ENCODE measurements around the gene DCC. TPM values are rescaled to one million over a fixed set of nuclear protein-coding genes. Genes with fewer than 3 reads are reported as not detected.

DCC gene
- total and polyA plus RNA-seq, 2 donors (not counting 1 experiment from before 2014, with no cell fraction given) = not detected

- H3K36me3 ChIP-seq (replicated peaks in 1 of 2; ENCODE audit: control extremely low read depth in 1 of 2, control insufficient read depth in 1 of 2, extremely low read depth in 1 of 2, insufficient read depth in 2 of 2, low read length in 1 of 2) = no peaks in the 10 kb centered on the region
- H3K4me1 ChIP-seq (ENCODE audit: control insufficient read depth in 2 of 2, insufficient read depth in 2 of 2, low read length in 2 of 2) = no peaks in the 10 kb centered on the region
- Mint-ChIP-seq H3K4me1 (no peaks in the 10 kb centered on the region), H3K27me3 (peaks cover 19% of the 10 kb centered on the region), H3K4me3 (no peak overlapping the region), H3K9me3 (ENCODE audit: insufficient read depth) (no peaks in the 10 kb centered on the region), H3K27ac (no peak overlapping the region)
- peaks cover 0 to 4% (median 0%) of the 10 kb centered on the region in 4 experiments for H3K27me3 ChIP-seq (replicated peaks in 1 of 4; ENCODE audit: control extremely low read depth in 1 of 4, control insufficient read depth in 3 of 4, insufficient read depth in 4 of 4, low read length in 3 of 4)
- no peak overlapping the region for H3K27ac ChIP-seq (ENCODE audit: low read length in 2 of 2)
- no peak overlapping the region for H3K4me3 ChIP-seq (ENCODE audit: control extremely low read depth in 1 of 5, extremely low read depth in 1 of 5, insufficient read depth in 1 of 5, low read depth in 2 of 5, low read length in 4 of 5)
- WGBS (ENCODE audit: insufficient coverage) = 79% methylated on average over 2 of the region's 2 CpGs
- H3K79me2 ChIP-seq (ENCODE audit: control insufficient read depth, insufficient read depth, low read length) = no peaks in the 10 kb centered on the region
- POLR2A ChIA-PET = no interaction called here
- intact Hi-C loops (cut with micrococcal nuclease) = no loop called here
- no peak for DNase-seq
- H4K20me1 ChIP-seq (ENCODE audit: control insufficient read depth, insufficient read depth, low read length, poor library complexity, severe bottlenecking) = no peaks in the 10 kb centered on the region
- ATAC-seq (ENCODE audit: low read depth) = no peak
- H3K9me3 ChIP-seq (ENCODE audit: control extremely low read depth in 1 of 3, control insufficient read depth in 2 of 3, insufficient read depth in 1 of 3, low read length in 2 of 3) = no peaks in the 10 kb centered on the region
- no peak overlapping the region for H3K4me2 ChIP-seq (replicated peaks; ENCODE audit: low read depth, low read length, poor library complexity, severe bottlenecking)
- H2AFZ ChIP-seq (ENCODE audit: insufficient read depth, low read depth, low read length, poor library complexity, severe bottlenecking) = no peak overlapping the region
- no peak overlapping the region for H3K9ac ChIP-seq (ENCODE audit: low read length)
- no peak for TF ChIP-seq CTCF (IDR thresholded peaks at IDR 0.05)
- no peak for TF ChIP-seq EZH2 (IDR thresholded peaks at IDR 0.05; ENCODE audit: borderline replicate concordance, insufficient read depth, low read depth, low read length, poor library complexity, severe bottlenecking)
- CTCF ChIA-PET = no interaction called here
Measured at GRCh38 chr18:52334307-52334706, 5.7 kb upstream of the DCC start.

GRCh38 chr18:52334896-52335295 is 5.1 kb upstream of the DCC start:
- TF ChIP-seq EZH2 (IDR thresholded peaks at IDR 0.05; ENCODE audit: borderline replicate concordance, insufficient read depth, low read depth, low read length, poor library complexity, severe bottlenecking) (no peak), CTCF (IDR thresholded peaks at IDR 0.05) (no peak)
- no peak overlapping the region for H3K9ac ChIP-seq (ENCODE audit: low read length)
- H3K4me1 ChIP-seq (ENCODE audit: control insufficient read depth in 2 of 2, insufficient read depth in 2 of 2, low read length in 2 of 2) = no peaks in the 10 kb centered on the region
- no peak overlapping the region for H3K4me2 ChIP-seq (replicated peaks; ENCODE audit: low read depth, low read length, poor library complexity, severe bottlenecking)
- no CpG with 5 or more reads among the region's 1 CpG for WGBS (ENCODE audit: insufficient coverage)
- H3K36me3 ChIP-seq (replicated peaks in 1 of 2; ENCODE audit: control extremely low read depth in 1 of 2, control insufficient read depth in 1 of 2, extremely low read depth in 1 of 2, insufficient read depth in 2 of 2, low read length in 1 of 2) = no peaks in the 10 kb centered on the region
- no peaks in the 10 kb centered on the region for H3K79me2 ChIP-seq (ENCODE audit: control insufficient read depth, insufficient read depth, low read length)
- DNase-seq (no peak), ATAC-seq (ENCODE audit: low read depth) (no peak)
- no peaks in the 10 kb centered on the region for H3K4me1 Mint-ChIP-seq
- intact Hi-C loops (cut with micrococcal nuclease) = no loop called here
- no peak overlapping the region for H3K27ac Mint-ChIP-seq
- H3K4me3 ChIP-seq (ENCODE audit: control extremely low read depth in 1 of 5, extremely low read depth in 1 of 5, insufficient read depth in 1 of 5, low read depth in 2 of 5, low read length in 4 of 5) = no peak overlapping the region
- ChIA-PET CTCF (no interaction called here), POLR2A (no interaction called here)
- H3K27ac ChIP-seq (ENCODE audit: low read length in 2 of 2) = no peak overlapping the region
- peaks cover 24% of the 10 kb centered on the region for H3K27me3 Mint-ChIP-seq
- no peak overlapping the region for H2AFZ ChIP-seq (ENCODE audit: insufficient read depth, low read depth, low read length, poor library complexity, severe bottlenecking)
- H3K27me3 ChIP-seq (replicated peaks in 1 of 4; ENCODE audit: control extremely low read depth in 1 of 4, control insufficient read depth in 3 of 4, insufficient read depth in 4 of 4, low read length in 3 of 4) = peaks cover 0 to 8% (median 2%) of the 10 kb centered on the region in 4 experiments
- H3K9me3 ChIP-seq (ENCODE audit: control extremely low read depth in 1 of 3, control insufficient read depth in 2 of 3, insufficient read depth in 1 of 3, low read length in 2 of 3) = peaks cover 0 to 3% (median 0%) of the 10 kb centered on the region in 3 donors
- no peaks in the 10 kb centered on the region for H3K9me3 Mint-ChIP-seq (ENCODE audit: insufficient read depth)
- H4K20me1 ChIP-seq (ENCODE audit: control insufficient read depth, insufficient read depth, low read length, poor library complexity, severe bottlenecking) = no peaks in the 10 kb centered on the region
- no peak overlapping the region for H3K4me3 Mint-ChIP-seq

Measured in B cell (primary cell).